SIG-M5 (cell line): ENCODE data around the gene AK3.
"Not testable (repeated sequence)": the region's sequence is repeated elsewhere in the genome, so short reads cannot be mapped to it uniquely, and the experiment has no call there.

Experiments used
- DNase-seq: peaks from one replicate; lab custom pipeline; 2025; lab: John Stamatoyannopoulos, UW

Gene AK3

DNA sequence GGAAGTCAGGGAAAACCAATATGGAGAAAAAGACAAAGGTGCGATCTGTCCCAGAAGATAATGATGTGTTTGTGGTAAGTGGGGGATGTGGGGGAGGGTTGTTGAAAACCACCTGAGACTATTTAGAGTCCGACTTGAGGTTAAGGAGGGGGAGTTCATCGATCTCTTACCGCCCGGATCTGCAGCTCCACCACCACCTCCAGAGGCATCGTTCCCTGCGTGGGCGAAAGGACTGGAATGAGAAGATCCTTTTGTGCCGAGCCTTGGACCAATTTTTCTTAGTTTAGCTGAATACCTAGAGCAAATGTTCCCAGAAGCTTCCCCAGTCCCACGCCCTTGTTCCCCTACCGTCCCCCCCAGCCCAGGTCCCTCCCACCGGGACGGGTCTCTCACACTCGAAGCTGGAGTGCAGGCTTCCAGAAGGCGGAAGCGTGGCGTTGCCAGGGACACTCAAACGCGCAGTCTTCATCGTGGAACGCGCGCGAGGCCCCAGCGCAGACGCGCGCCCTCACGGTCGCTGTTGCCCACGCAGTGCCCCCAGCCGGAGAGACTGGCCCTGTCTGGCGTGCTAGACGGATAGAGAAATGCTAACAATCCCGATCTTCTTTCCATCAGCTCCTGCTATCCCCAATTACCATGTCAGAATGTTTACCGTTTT lies 74.8 kb downstream of the AK3 start, which contains the start of gene SPATA6L:
TSS of gene SPATA6L (minus strand) at position 439 of the 658 bp plus-strand sequence. CDS start at position 209, 230 bp downstream.
- DNase-seq, result no peak

DNA sequence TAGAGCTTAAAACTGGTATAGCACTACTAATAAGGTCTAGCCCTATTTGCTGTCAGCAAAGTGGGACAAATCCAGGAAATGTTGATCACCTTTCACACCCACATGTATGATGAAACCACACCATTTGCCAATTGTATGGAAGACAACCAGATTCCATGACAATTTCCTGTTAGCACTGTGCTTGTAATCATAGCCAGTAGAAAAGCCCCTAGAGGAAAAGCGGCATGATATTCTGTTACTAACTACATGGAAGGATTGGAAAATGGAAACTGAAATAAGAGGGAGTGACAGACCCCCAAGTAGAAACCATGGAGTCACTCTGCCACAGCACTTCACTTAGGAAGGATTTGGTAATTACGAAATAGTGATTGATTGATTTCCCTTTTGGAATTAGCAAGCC lies 75.6 kb downstream of the AK3 start:
- DNase-seq, result no peak

DNA sequence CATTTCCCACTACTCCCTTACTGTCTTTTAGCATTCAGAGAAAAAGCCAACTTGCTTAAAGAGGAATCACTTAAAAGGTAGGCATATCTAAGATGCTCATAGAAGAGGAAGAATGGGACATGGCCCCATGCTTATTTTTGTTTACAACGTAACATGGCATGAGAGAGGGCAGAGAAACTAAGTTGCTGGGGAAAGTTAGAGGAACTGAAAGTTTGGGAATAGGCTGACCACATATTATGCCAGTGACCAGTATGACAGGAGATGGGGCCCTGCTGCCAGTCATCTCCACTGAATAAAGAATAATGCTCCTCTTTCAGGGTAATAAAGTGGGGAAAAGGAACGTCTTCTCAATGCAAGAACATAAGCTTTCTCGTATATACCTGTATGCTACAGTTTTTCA lies 77.0 kb downstream of the AK3 start:
- no peak for DNase-seq

DNA sequence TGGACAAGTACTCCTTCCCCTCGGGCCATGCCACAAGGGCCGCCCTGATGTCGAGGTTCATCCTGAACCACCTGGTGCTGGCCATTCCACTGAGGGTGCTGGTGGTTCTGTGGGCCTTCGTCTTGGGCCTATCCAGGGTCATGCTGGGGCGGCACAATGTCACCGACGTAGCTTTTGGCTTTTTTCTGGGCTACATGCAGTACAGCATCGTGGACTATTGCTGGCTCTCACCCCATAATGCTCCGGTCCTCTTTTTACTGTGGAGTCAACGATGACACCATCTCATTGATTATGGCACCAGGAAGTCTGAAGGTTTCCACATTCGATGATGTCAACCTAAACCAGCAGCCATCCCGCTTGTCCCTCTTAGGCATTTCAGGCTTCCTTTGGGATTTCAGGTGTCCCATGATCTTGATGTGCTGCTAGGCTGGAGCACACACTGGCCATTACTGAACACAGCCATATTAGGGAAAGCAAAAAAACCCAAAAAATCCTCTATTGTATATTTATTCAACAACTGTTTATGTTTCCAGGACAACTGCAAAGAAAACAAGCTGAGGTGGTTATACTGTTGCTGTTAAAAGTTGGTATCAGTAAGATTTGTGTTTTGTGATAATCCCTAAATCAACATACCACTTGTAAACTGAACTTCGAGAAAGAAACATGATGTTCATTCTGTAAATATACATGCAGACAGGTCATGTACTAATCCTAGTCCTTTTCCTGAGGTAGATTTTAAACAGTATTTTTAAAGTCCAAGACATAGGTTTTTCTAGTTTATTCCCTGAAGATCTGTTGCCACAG lies 77.8 kb downstream of the AK3 start:
- no peak for DNase-seq

DNA sequence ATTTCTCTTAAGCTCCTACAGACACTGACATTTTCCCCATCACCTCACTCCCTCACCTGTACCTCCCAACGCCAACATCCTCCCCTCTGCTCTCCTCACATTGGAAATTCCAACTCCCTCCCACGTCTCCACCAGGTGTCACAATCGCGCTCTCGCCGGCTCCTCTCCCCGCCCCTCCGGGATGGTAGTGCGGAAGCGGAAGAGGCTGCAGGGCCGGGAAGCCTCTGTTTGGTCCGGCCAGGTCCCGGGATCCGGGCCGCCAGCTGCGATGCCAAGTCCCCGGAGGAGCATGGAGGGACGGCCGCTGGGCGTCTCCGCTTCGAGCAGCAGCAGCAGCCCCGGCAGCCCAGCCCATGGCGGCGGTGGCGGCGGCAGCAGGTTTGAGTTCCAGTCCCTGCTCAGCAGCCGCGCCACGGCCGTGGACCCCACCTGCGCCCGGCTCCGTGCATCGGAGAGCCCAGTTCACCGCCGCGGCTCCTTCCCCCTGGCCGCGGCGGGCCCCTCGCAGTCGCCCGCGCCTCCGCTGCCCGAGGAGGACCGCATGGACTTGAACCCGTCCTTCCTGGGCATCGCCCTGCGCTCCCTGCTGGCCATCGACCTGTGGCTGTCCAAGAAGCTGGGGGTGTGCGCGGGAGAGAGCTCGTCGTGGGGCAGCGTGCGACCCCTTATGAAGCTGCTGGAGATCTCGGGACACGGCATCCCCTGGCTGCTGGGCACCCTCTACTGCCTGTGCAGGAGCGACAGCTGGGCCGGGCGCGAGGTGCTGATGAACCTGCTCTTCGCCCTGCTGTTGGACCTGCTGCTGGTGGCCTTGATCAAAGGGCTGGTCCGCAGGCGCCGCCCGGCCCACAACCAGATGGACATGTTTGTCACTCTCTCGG lies 78.7 kb downstream of the AK3 start, which contains the start of gene PLPP6:
TSS of gene PLPP6 (plus strand) at position 187 of the 881 bp plus-strand sequence. CDS start at position 269, 82 bp downstream.
- DNase-seq, result no peak

DNA sequence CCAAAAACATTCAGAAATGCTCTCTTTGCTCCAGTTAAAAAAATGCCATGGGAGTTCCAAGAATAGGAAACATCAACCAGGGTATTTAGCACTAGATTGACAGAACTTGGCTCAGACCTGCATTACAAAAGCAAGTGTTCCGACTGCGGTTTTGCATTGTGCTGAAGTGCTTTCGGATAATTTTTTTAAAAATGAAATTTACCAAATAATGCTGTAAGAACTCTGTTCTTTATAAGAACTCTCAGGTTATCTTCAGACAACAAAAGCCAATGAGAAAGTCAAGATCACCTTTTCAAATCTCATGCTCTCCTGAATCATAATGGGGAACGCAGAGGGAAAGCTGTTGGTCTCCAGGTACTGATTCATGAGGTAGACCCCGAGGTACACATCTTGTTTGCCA lies 79.4 kb downstream of the AK3 start:
- DNase-seq, result no peak

DNA sequence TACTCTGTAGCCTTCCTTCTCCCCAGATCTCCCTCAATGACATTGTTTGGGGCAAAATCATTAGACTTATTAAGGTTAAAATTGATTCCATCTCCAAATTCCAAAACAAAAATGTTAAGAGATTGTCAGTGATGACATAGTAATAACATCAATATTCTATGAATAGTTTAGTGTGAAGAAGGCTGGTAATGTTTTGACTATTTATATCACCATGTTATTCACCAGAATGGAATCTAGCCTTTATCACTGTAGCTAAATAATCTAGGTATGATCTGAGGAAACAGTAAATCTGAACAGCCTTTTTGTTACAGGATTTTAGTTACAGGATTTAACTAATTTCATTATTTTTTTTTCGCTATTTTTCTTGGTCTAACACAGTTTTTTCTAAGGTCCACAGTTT lies 79.8 kb downstream of the AK3 start:
- DNase-seq, result no peak

DNA sequence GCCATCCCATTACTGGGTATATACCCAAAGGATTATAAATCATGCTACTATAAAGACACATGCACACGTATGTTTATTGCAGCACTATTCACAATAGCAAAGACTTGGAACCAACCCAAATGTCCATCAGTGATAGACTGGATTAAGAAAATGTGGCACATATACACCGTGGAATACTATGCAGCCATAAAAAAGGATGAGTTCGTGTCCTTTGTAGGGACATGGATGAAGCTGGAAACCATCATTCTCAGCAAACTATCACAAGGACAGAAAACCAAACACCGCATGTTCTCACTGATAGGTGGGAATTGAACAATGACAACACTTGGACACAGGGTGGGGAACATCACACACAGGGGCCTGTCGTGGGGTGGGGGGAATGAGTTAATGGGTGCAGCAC lies 80.3 kb downstream of the AK3 start:
- DNase-seq, result not testable (repeated sequence)
